SK-N-MC (cell line): ENCODE data around the gene LRIG1.

Experiments used
- DNase-seq: peaks from one replicate; pipeline ENCODE4 v3.0.0-alpha.2; 2011; ENCODE audit warnings: low read depth, low spot score
- H3K27ac ChIP-seq: fragments of 200-600 bp; sonication (generic); 2 replicates; pipeline ENCODE4 v1.5.1; 2016; ENCODE audit warnings: mixed run types
- H3K36me3 ChIP-seq: fragments of 200-600 bp; sonication (generic); 2 replicates; pipeline ENCODE4 v1.6.1; 2017; ENCODE audit warnings: antibody characterized with exemption, low read length, mixed read lengths; ENCODE audit not compliant: insufficient read depth
- H3K4me3 ChIP-seq: fragments of 200-600 bp; sonication (generic); 2 replicates; pipeline ENCODE4 v1.5.1; 2016
- H3K9ac ChIP-seq: fragments of 200-600 bp; sonication (generic); 2 replicates; pipeline ENCODE4 v1.8.0; 2017; ENCODE audit warnings: mixed run types, mixed read lengths; ENCODE audit not compliant: insufficient read length
- H3K9me3 ChIP-seq: fragments of 200-600 bp; sonication (generic); 2 replicates; pipeline ENCODE4 v1.6.1; 2017; ENCODE audit warnings: low read depth, mild to moderate bottlenecking, antibody characterized with exemption, low read length, moderate library complexity, mixed read lengths
- EZH2 ChIP-seq: fragments of 200-600 bp; sonication (generic); IDR thresholded peaks from one replicate; pipeline ENCODE4 v1.6.1; 2017; ENCODE audit warnings: antibody characterized with exemption
- FOXP2 ChIP-seq: optimal IDR thresholded peaks from 2 replicates; pipeline ENCODE3; 2011; ENCODE audit warnings: mild to moderate bottlenecking, moderate library complexity; ENCODE audit not compliant: insufficient read depth; ENCODE audit errors: extremely low read length, control extremely low read depth
- POLR2AphosphoS5 ChIP-seq: IDR thresholded peaks from 2 replicates; pipeline ENCODE4 v1.6.1; 2012; ENCODE audit warnings: mild to moderate bottlenecking, low read depth, low read length, borderline replicate concordance

LRIG1 gene

GRCh38 chr3:66465587-66465986 lies 35.2 kb downstream of the LRIG1 start:
- no peaks in the 10 kb centered on the region; the same call in 1 of the 2 replicates for H3K36me3 ChIP-seq
- H3K27ac ChIP-seq, result no peak overlapping the region
- H3K9ac ChIP-seq, result no peak overlapping the region
- TF ChIP-seq FOXP2 (no peak), EZH2 (no peak), POLR2AphosphoS5 (no peak)
- H3K9me3 ChIP-seq, result no peaks in the 10 kb centered on the region
- no peak overlapping the region for H3K4me3 ChIP-seq
- no peak for DNase-seq

- no peak for TF ChIP-seq FOXP2
- no peak for TF ChIP-seq POLR2AphosphoS5
- no peak for TF ChIP-seq EZH2
- H3K9ac ChIP-seq, result no peak overlapping the region
- DNase-seq, result no peak
- H3K9me3 ChIP-seq, result no peaks in the 10 kb centered on the region
- no peaks in the 10 kb centered on the region; the same call in 1 of the 2 replicates for H3K36me3 ChIP-seq
- no peak overlapping the region for H3K4me3 ChIP-seq
- H3K27ac ChIP-seq, result no peak overlapping the region
These were observed 35.8 kb downstream of the LRIG1 start for GRCh38 chr3:66465034-66465433.

GRCh38 chr3:66464512-66464894 lies 36.3 kb downstream of the LRIG1 start:
- Histone ChIP-seq H3K9ac (no peak overlapping the region), H3K27ac (no peak overlapping the region), H3K36me3 (no peaks in the 10 kb centered on the region; the same call in 1 of the 2 replicates), H3K9me3 (no peaks in the 10 kb centered on the region), H3K4me3 (no peak overlapping the region)
- TF ChIP-seq EZH2 (no peak), FOXP2 (no peak), POLR2AphosphoS5 (no peak)
- DNase-seq, result no peak

- TF ChIP-seq EZH2, result no peak
- TF ChIP-seq POLR2AphosphoS5, result peak; percentile 25; the same call in 1 of the 2 replicates
- no peak for DNase-seq
- H3K9ac ChIP-seq, result no peak overlapping the region
- H3K4me3 ChIP-seq, result no peak overlapping the region
- H3K9me3 ChIP-seq, result no peaks in the 10 kb centered on the region
- no peaks in the 10 kb centered on the region; the same call in 1 of the 2 replicates for H3K36me3 ChIP-seq
- H3K27ac ChIP-seq, result no peak overlapping the region
These were observed 36.9 kb downstream of the LRIG1 start for GRCh38 chr3:66463730-66464511.

GRCh38 chr3:66463054-66463631 lies 37.7 kb downstream of the LRIG1 start:
- H3K9me3 ChIP-seq, result no peaks in the 10 kb centered on the region
- H3K9ac ChIP-seq, result no peak overlapping the region
- TF ChIP-seq FOXP2 (no peak), EZH2 (no peak), POLR2AphosphoS5 (no peak)
- no peak overlapping the region for H3K27ac ChIP-seq
- H3K36me3 ChIP-seq, result no peaks in the 10 kb centered on the region; the same call in 1 of the 2 replicates
- no peak overlapping the region for H3K4me3 ChIP-seq
- DNase-seq, result no peak

- Histone ChIP-seq H3K9ac (no peak overlapping the region), H3K9me3 (no peaks in the 10 kb centered on the region)
These were observed 43.6 kb downstream of the LRIG1 start for GRCh38 chr3:66457252-66457651.

GRCh38 chr3:66456711-66457173 lies 44.1 kb downstream of the LRIG1 start:
- no peaks in the 10 kb centered on the region for H3K9me3 ChIP-seq

More at GRCh38 chr3:66457252-66457651, 43.6 kb downstream of the LRIG1 start:
- Histone ChIP-seq H3K27ac (no peak overlapping the region), H3K4me3 (no peak overlapping the region), H3K36me3 (no peaks in the 10 kb centered on the region; the same call in 1 of the 2 replicates)
- no peak for DNase-seq
- no peak for TF ChIP-seq EZH2
- no peak for TF ChIP-seq POLR2AphosphoS5
- TF ChIP-seq FOXP2, result no peak

GRCh38 chr3:66454464-66454859 lies 46.4 kb downstream of the LRIG1 start:
- Histone ChIP-seq H3K9ac (no peak overlapping the region), H3K9me3 (no peaks in the 10 kb centered on the region), H3K27ac (no peak overlapping the region), H3K36me3 (no peaks in the 10 kb centered on the region; the same call in 1 of the 2 replicates), H3K4me3 (no peak overlapping the region)
- DNase-seq, result no peak
- no peak for TF ChIP-seq POLR2AphosphoS5
- TF ChIP-seq EZH2, result no peak
- no peak for TF ChIP-seq FOXP2

More at GRCh38 chr3:66456711-66457173, 44.1 kb downstream of the LRIG1 start:
- H3K36me3 ChIP-seq, result no peaks in the 10 kb centered on the region; the same call in 1 of the 2 replicates
- TF ChIP-seq POLR2AphosphoS5, result no peak
- TF ChIP-seq EZH2, result no peak
- TF ChIP-seq FOXP2, result no peak
- no peak overlapping the region for H3K27ac ChIP-seq
- no peak overlapping the region for H3K9ac ChIP-seq
- H3K4me3 ChIP-seq, result no peak overlapping the region
- no peak for DNase-seq
